Glomerular visceral epithelial cell (primary cell): Measurements from ENCODE around the gene MAP1LC3A.
"Not testable (repeated sequence)": the region's sequence is repeated elsewhere in the genome, so short reads cannot be mapped to it uniquely, and the experiment has no call there.

ENCODE experiments used
- DNase-seq: peaks from one replicate; pipeline ENCODE4 v3.0.0-alpha.2; 2016; ENCODE audit errors: extremely low spot score

MAP1LC3A gene

DNA sequence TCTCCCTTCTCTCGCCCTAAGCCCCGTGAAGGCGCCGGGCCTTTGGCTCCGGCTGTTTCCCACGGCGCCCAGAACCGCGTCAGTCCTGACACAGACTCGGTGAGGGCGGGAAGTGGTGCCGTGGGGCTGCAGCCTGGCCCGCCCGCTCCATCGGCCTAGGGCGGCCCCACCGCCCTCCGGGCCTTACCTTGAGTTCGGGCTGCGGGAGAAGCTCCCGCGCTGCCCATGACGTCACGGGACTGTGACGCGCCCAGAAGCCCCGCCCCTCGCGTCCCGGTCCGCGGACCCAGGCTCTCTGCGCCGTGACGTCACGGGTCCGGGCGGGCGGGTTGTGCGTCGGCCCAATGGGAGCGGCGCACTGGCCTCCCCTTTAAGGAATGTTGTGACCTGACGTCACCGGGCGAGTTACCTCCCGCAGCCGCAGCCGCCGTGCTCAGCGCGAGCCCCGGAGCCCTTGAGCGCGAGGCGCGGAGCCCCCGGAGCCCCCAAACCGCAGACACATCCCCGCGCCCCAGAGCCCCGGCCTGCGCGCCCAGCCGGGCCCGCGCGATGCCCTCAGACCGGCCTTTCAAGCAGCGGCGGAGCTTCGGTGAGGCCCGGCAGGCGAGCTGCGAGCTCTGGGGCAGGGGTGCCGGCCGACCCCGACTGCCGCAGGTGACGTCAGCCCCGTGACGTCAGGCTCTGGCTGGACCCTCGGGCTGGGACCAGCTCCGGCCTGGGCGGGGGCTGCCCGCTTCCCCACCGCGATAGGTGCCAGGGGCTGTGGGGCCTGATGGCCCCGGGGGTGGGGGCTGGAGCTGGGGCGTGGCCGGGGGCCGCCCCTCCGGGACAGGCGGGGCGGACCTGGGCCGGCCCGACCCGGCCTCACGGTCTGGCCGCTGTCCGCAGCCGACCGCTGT, at the start of gene MAP1LC3A:
Gene MAP1LC3A, plus strand, starts transcription at position 399 of the 899 bp plus-strand sequence. Its CDS starts 151 bp downstream, at position 550.
- DNase-seq = peak; percentile 46

DNA sequence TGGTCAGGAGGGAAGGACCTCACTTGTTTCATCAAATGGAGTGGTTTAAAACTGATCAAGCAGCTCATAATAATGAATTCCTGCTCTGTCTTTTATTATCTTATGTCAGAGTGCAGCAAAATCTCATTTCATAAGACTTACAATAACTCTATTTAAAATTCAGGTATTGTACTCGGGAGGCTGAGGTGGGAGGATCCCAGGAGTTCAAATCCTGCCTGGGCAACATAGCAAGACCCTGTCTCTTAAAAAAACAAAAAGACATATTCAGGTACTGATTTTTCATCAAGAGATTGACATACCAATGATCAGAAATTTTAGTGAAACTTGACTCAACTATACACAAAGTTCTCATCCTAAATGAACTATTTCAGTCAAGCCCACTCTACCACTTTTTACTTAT, 47.9 kb upstream of the MAP1LC3A start:
- DNase-seq = no peak

DNA sequence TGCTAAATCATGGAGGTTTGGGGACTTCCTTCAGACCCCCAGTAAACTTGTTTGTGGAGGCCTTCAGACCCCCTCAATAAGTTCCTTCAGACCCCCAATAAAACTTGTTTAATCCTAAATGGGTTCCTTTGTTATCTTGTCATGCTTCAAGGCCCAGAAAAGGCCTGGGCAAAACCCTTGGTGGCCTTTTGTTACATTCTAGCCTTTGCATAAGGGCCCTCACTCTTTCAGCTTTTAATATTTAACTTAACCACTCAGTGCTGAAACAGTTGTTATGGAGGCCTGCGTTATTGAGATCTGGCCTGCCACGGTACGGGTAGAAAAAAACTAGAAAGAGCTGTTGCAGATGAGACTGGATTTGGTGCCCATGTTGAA, 46.6 kb upstream of the MAP1LC3A start:
- peak; percentile 65 for DNase-seq

DNA sequence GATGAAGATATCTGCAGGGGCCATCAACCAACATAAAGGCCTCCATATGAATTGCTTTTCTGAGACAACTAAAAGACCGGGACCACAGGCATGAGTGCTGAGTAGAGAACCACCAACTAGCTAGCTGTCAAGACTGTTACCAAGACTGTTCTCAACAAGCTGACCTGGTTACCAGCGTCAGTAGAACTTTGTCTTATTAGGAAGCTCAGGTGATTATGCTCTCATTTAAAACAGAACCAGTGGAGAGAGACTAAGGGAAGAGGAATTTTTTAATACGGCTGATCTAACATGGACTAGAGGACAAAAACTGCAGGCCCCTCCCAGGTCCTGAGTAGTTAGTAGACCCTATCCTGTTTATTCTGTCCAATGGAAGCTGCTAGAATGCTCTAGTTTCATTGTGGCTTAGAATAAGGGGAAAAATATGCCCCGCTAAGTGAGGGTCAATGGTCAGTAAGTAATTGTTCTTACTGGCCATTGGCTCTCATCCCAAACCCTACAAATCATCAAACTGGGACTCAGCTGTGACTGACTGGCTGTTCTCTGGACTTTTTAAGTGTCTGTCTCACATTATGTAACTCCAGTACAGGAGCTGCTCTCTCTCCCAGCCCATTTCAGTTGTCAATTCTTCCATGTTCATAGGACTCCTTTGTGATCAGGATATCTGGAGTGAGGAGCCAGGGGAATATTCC, 46.1 kb upstream of the MAP1LC3A start:
- peak; percentile 70 for DNase-seq

DNA sequence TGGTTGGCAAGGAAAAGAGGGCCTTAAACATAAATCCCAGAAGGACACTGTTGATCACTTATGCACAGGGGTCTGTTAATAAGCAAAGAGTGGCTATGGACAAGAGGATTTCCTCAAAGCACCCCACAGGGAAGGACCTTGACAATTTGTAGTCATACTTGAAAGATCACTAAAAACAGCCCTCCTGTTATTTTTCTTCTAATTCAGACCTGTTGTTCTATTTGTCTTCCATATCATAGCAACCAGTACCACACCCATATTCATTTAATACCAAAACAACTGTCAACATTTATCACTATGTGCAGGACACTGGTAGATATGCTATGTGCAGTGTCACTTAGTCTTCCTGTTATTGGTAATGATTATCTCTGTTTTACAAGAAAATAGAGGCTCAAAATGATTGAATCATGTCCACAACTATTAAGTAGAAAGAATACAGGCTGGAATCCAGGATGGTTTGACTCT, 45.5 kb upstream of the MAP1LC3A start:
- DNase-seq = peak; percentile 18

DNA sequence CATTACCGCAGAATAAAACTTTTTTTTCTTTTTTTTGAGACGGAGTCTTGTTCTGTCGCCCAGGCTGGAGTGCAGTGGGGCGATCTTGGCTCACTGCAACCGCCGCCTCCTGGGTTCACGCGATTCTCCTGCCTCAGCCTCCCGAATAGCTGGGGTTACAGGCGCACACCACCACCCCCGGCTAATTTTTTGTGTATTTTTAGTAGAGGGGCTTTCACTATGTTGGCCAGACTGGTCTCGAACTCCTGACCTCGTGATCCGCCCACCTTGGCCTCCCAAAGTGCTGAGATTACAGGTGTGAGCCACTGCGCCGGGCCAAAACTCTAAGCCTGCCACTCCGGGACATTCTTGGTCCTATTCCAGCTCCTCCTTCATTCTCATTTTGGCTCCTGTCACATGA, 44.5 kb upstream of the MAP1LC3A start:
- DNase-seq = not testable (repeated sequence)

DNA sequence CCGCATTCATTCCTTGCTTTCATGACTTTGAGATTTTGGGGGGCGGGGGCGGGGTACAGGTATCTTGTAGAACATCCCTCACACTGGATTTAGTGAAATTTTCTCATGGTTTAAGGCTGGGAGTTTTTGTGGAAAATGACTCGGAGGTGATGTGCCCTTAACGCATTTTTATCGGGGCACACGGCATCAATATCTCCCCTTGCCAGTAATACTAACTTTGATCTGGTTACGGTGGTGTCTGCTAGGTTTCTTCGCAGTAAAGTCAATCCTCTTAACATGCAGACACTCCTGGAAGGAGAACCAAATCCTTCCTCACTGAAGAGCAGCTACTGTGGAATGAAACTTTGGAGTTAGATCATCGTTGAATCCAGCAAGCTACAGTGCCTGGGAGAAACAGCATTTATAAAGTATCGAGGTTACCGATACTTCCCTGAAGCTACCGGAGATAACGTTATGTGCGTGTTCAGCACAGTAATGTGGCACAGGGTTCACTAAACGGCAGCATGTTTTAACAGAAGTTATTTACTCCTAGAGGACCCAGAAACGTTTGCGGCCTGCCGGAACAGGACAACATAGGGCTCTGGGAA, 43.5 kb upstream of the MAP1LC3A start:
- no peak for DNase-seq

DNA sequence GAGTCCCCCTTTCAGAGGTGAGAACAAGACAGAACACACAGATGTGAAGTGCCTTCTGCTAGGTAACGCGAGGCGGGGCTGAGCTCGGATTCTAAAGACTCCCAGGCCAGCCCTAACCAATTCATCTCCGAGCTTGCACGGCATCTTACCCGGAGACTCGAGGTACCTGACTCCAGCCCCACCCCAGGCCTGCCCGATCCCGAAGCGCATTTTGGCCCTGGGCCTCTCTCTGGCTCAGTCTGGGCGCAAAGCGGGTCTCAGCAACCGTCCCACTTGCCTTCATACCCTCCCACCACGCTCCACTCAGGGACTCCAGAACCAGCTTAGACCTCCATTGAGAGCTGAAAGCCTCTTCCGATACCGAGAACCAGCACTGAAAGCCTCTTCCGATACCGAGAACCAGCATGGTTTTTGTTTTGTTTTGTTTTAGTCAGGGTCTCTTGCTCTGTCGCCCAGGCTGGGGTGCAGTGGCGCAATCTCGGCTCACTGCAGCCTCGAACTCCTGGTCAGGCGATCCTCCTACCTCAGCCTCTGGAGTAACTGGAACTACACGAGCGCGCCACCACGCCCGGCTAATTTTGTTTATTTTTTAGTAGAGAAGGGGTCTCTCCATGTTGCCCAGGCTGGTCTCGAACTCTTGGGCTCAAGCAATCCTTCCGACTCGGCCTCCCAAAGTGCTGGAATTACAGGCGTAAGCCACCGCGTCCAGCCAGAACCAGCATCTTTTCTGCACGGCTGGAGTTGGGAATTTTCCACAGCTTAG, 42.9 kb upstream of the MAP1LC3A start:
- DNase-seq = peak; percentile 70

DNA sequence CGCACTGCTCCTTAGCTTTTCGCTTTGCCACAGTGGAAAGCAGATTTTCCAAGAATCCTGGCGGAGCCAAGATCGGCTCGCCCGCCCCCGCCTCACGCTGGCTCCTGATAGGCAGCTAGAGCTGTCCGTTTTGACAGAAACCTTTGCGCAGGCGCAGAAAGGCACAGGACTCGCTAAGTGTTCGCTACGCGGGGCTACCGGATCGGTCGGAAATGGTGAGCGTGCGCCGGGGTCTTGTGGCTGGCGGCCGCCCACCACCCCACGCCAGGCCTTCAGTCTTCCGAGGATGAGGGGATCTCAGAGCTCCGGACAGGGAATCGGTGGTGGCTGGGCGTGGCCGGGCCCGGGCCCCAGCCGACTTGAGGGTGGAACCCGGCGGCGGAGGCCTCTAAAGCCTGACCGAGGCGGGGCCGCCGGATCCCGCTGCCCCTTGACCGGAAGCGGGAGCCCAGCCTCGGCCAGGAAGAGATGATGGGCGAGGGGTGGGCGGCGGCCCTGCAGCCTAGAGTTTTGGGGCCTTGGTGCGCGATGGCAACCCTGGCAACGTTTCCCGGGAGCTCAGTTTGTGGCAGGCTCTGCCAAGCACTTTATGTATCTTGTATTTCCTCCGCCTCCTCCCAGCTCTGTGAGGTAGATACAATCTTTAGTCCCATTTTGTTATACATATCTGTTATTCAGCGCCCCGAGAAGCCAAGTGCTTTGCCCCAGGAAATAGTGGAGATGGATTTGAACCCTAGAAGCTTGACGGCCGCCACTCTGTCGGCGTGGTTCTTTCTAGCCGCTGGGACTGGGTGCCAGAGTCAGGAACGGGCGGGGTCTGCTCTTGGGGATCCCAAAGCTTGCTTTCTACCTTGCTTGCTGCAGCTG, 42.0 kb upstream of the MAP1LC3A start, which contains the start of gene DYNLRB1:
Gene DYNLRB1, plus strand, starts transcription at position 176 of the 867 bp plus-strand sequence. Its CDS starts 37 bp downstream, at position 213.
- peak; percentile 98 for DNase-seq

DNA sequence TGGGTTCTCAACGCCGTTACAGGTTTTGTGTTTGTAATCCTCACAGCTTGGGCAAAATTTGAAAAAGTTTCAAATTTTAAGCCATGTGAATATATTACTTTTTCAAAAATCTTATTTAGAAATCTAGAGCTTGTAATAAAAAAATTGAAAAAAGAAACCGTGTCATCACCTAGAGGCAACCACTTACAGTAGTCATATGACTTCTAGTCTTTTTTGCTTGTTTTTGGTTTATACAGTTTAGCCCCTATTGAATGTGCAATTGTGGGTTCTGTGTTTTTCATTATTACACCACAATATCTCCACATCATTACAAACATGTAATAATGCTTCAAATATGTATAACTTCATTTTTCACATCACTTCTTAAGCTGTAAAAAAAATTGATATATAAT, 41.4 kb upstream of the MAP1LC3A start:
- no peak for DNase-seq

DNA sequence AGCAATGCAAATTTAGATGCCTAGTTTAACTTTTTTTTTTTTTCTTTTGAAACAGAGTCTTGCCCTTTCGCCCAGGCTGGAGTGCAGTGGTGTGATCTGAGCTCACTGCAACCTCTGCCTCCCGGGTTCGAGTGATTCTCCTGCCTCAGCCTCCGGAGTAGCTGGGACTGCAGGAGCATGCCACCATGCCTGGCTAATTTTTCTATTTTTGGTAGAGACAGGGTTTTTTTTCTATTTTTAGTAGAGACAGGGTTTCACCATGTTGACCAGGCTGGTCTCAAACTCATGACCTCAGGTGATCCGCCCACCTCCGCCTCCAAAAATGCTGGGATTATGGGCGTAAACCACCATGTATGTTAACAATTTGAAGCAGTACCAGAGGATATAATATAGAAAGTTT, 39.7 kb upstream of the MAP1LC3A start:
- not testable (repeated sequence) for DNase-seq

DNA sequence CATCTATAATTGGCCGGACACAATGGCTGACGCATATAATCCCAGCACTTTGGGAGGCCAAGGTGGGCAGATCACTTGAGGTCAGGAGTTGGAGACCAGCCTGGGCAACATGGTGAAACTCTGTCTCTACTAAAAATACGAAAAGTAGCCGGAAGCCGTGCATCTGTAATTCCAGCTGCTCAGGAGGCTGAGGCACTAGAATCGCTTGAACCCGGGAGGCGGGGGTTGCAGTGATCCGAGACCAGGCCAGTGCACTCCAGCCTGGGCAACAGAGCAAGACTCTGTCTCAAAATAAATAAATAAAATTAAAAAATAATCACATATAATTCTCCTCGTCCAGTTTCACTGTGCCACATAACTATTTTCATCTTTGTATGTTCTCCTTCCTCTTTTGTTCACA, 38.7 kb upstream of the MAP1LC3A start:
- DNase-seq = not testable (repeated sequence)

DNA sequence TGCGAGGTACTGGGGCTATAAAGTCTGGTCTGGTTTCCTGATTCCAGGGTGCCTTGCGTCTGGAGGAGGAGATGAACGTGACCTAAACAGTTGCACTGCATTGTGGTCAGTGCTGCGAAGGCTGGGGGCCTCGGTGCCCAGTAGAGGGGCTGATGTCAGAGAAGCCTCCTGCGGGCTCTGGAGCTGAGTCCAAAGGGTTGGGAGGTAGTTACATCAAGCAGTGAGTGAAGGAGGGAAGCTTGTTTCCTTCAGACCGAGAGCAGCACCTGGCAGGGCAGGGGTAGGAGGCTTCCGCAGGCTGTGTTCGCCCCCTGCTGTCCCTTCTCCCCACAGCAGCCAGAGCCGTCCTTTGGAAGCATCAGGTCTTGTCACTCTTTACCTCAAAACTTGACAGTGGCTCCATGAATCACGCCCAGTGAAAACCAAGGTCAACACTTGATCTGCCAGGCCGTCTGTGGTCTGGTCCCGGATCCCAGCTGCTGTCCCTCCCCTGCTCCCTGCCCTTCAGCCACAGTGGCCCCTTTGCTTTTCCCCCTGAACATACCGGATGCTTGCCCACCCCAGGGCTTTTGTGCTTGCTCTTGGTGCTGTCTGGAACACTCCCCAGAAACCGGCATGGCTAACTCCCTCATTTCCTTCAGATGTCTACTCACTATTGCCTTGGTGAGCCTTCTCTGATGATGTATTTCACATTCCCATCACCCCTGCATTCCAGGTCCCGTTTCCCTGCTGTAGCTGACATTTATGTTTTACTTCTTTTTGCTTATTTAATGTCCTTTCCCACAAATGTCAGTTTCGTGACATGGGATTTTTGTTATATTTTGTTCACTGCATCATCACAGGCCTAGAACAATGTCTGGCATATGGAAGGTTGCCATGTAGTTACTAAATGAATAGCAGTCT, 35.3 kb upstream of the MAP1LC3A start:
- peak; percentile 90 for DNase-seq

DNA sequence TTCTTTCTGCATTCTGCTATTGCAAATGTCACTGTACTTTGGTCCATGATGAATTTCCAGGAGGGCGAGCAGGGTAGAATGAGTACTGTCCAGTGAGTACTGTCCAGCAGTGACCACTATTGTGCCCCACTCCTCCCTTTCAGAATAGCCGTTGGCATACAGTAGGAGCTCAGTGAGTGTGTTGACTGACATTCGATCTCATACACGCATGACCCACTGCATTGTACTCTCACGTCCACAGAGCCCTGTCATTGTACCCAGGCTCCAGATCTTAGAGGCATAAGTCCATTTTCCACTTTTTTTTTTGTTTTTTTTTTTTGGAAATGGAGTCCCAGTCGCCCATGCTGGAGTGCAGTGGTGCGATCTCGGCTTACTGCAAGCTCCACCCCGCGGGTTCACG, 34.1 kb upstream of the MAP1LC3A start:
- no peak for DNase-seq

DNA sequence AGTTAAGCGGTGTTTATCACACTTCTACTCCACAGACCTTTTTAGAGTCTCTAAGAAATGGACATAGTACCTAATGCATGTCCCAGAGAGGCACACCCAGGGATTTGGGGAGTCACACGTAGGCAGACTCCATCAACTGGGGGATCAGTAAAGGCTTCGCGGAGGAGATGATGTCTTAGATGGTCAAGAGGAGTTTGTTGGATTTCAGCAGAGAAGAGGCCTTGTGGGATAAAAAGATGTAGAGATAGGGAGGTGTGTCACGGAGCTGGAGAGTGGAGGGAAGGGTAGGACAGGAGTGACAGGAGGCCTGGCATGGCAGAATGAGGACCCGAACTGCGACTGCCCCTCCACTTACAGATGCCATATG, 33.2 kb upstream of the MAP1LC3A start:
- no peak for DNase-seq

DNA sequence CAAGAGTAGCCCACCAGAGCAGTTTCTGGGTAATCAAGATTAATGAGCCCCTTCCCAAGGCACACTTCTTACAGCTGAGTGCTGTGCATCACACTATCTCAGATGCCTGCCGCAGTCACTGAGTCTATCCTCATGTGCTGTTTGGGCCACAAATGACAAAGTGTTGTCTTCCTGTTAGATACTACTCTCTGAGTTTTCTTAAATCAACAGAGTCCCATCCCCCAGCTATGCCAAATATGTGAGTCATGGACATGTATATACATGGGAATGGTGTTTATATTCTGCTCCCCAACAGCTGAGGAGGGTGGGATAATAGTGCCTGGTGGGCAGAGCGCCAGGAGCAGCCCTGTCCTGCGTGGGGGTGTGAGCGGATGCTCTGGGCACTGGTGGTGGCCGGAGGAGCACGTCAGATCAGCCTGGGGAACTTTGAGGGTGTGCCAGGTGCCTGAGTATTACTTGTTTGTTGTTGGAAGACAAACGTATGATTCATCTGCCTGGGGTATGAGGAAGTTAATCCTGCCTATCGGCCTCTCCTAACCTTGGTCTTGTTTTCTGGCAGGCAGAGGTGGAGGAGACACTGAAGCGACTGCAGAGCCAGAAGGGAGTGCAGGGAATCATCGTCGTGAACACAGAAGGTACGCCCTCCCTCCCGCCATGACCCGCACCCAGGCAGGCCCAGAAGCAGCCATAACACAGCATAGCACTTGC, 32.7 kb upstream of the MAP1LC3A start:
- peak; percentile 100 for DNase-seq

DNA sequence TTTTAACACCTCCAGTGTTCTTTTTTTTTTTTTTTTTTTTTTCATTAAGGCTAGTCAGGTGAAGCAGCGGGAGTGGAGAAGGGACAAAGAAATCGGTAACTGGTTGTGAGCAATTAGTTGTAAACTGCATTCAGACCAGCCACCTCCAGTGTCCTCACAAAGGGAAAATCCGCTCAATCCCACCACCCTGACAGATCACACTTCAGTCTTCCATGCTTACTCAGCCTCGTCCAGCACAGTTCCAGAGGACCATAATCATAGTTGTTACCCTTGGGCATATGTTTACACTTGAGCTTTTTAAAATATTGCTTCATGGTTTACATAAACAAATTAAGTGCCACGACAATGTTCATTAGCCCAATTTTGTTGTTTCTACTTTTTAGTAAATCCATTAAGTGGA, 32.1 kb upstream of the MAP1LC3A start:
- peak; percentile 27 for DNase-seq

DNA sequence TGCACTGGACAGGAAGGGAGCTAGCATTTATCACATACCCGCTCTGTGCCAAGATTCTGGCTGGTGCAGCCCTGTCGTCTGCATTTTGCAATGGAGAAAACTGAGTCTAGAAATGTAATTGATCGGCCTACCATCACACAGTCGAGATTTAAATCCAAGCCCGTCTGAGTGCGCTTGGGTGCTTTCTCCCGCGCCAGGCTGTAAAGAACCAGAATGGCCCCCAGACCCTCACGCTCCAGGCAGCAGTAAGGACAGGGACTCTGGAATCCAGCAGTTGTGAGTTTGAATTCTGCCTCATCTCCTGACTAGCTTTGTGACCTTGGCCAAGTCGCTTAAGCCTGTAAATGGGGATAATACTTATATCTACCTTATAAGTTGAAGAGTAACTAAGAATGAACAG, 31.5 kb upstream of the MAP1LC3A start:
- DNase-seq = no peak

DNA sequence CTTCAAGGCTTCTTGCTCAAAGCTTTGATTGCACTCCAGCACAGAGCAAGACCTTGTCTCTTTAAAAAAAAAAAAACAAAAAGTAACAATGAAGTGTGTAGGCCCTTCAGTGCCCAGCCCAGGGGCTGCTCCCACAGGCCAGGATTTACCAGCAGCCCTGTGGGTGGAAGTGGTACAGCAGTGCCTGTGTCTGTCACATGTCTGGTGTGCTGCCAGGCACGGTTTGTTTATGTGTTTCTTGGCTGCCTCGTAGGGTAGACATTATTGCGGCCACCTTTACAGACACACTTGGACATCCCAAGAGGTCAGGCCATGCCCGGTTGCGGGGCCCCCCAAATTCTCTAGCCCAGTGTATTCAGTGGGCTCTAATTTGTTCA, 29.6 kb upstream of the MAP1LC3A start:
- no peak for DNase-seq
